Measurements from ENCODE around the gene MYO10.
"Not testable (repeated sequence)": the region's sequence is repeated elsewhere in the genome, so short reads cannot be mapped to it uniquely, and the experiment has no call there.

The MYO10 gene

GRCh38 chr5:16776611-16777251 lies 159.4 kb downstream of the MYO10 start:
- no peak for DNase-seq

GRCh38 chr5:16774806-16775205 lies 161.3 kb downstream of the MYO10 start:
- DNase-seq, result peak; percentile 10

- no peak for DNase-seq
Observed at GRCh38 chr5:16773991-16774390, 162.1 kb downstream of the MYO10 start.

GRCh38 chr5:16772556-16772955 lies 163.5 kb downstream of the MYO10 start:
- DNase-seq, result no peak

GRCh38 chr5:16768184-16768583 lies 167.9 kb downstream of the MYO10 start:
- DNase-seq, result peak; percentile 19

DNA sequence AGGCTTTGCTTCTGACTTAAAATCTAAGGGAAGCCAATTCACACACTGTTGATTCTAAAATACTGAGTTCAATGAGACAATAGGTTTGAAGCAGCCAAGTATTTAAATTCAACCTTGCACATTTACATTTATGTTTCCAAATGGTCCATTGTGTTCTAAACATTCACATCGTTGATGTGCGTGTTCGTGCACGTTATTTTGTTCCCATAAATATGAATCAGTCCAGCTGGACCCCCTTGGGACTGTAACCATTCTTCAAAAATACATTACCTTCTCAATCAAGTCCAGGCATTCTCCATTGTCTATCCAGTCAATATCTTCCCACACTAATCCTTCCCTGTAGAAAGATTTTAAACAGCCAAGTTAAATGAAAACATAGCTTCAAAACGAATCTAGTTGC lies 172.9 kb downstream of the MYO10 start:
- DNase-seq, result no peak

DNA sequence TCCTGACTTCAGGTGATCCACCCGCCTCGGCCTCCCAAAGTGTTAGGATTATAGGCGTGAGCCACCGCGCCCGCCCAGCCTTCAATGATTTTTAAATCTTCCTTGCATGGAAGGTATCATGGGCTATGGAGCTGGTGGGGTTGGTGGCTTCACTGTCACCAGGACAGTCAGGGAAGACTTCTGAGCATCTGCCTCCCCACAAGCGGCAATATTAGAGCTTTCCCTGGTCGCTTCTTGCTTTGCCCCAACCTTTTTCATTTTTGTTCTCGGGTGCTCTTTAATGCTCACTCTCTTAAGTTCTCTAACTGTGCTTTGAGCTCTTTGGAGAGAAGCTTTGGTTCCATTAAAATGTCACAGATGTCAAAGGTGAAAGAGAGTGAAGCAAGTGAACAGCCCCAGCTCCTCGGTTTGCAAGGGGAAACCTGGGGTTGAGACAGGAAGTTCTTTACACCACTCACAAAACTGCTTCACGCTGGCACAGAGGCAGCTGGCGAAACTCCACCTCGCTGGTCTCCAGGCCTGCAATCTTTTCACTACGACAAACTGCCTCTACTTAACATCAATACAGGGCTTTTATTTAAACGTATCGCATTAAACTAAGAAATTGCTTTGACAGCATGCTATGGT lies 176.8 kb downstream of the MYO10 start:
- peak; percentile 12 for DNase-seq

DNA sequence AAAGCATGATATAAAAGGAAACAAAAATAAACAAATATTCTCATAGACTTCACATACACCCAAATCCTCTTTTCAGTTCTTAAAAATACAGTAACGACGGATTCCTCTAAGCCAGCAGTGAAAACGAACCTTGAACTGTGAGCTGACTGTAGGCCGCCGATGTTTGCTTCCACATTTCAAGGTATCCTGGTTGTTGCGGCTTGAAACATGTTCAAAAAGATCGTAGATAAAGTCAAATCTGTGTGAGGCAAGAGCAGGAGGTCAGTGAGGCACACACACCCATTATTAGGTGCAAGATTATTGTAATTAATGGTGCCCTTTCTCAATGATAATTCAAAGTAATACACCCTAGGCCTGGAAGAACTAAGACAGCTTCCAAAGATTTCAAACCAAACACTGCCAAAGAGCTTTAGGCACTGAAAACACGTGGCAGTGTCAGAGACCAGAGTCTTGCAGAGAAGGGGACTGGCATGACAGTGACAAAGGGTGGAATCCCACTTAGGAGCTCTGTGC lies 178.0 kb downstream of the MYO10 start:
- DNase-seq, result no peak

DNA sequence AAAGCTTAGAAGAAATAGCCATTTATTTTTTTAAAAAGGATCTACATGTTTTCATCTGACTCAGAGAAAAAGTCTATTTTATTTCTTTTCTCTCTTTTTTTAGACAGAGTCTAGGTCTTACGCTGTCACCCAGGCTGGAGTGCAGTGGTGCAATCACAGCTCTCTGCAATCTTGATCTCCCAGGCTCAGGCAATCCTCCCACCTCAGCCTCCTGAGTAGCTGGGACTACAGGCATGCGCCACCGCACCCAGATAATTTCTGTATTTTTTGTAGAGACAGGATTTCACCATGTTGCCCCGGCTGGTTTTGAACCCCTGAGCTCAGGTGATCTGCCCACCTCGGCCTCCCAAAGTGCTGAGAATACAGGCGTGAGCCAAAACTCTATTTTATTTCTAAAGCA lies 178.5 kb downstream of the MYO10 start:
- DNase-seq, result not testable (repeated sequence)

DNA sequence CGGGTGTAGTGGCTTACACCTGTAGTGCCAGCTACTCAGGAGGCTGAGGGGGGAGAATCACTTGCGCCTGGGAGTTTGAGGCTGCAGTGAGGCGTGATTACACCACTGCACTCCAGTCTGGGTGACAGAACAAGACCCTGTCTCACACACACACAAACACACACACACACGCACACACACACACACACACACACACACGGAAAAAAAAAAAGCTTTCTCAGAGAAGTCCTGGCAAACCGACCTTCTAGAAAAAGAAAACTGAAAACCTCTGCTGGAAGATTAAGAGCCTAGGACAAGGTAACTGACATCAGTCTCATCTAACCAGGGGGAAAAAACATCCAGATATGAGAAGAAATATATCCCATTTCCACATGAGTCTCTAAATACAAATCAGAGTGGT lies 178.9 kb downstream of the MYO10 start:
- DNase-seq, result no peak

GRCh38 chr5:16756692-16757091 lies 179.4 kb downstream of the MYO10 start:
- DNase-seq, result no peak

DNA sequence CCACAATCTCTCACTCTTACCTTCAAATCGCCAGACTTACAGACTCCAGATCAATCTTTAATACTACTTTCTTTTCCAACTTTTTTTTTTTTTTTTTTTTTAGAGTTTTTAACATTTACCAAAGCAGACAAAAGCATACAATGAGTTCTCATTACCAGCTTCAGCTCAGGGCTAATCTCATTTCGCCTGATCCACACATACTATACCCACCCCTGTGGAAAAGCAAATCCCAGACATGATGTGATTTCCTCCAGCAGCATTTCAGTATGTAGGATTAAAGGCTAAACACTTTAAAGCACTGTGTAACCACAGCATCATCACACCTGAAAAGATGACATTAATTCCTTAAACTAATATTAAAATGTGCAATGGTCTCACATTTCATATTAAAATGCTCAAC lies 180.4 kb downstream of the MYO10 start:
- DNase-seq, result no peak

DNA sequence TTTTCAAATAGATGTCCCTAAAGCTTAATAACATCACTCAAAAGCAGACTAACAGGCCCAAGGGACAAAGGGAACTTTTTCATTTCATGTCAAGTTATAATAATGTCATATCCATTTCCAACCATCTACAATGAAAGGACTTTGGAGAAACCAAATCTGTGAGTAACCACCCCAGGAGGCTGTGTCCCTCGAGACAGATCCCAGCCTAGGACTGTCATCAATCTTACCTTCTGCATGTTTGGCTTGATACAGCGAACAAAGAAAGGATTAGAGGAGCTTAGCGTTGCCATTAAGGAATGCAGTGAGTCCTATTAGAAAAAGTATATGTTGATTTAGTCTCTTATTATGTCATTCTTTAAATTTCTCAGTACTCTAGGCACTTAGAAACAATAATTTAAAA lies 181.5 kb downstream of the MYO10 start:
- DNase-seq, result no peak

DNA sequence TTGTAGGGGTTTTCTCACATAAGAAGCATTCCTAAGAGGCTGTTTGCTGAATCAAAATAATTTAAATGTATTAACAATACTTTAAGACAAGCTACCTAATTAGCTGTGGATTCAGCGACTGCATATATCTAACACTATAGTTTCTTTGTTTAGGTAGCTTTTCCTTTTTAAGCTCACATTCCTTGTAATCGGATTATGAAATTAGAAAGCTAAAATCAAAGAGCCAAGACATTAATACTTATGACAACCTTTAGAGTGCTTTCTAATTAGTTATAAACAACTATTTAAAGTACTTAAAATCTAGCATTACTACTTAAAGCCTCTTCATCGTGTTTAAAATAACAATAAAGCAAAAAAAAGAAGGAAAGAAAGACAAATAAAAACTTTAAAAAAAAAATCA lies 182.0 kb downstream of the MYO10 start:
- no peak for DNase-seq

- DNase-seq, result no peak
Observed at GRCh38 chr5:16750445-16750844, 185.6 kb downstream of the MYO10 start.

GRCh38 chr5:16749626-16750025 lies 186.5 kb downstream of the MYO10 start:
- no peak for DNase-seq

DNA sequence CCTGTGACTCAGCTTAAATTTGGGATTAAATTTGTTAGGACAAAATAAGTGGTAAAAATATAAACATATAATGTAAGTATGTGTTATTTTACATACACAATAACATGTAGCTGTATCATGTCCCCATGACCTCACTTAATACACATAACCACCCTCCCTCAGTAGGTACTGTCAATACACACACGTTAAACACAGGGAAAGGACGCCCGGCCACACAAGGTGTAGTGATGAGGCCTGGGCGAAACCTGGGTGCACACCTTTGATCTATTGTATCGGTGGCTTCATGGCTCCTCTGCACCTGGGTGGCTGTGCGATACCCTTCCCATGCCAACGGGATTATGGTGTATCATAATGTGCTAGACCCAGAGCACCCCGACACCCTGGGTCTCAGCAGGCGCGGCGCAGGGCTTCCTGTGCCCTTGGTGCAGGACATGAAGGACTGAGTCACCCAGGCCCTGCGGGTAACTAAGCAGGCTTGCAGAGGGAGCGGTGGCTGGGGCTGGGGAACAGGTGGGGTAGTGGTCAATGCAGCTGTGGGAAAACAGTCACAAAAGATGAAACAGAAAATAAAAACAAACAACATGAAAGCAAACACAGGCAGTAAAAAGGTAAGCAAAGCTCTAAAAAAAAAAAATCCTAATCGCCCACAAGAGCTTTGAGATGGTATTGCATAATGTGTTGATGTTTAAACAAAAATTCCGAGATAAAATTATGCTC lies 191.8 kb downstream of the MYO10 start:
- no peak for DNase-seq

GRCh38 chr5:16742938-16743337 lies 193.2 kb downstream of the MYO10 start:
- peak; percentile 19 for DNase-seq

GRCh38 chr5:16740811-16741392 lies 195.2 kb downstream of the MYO10 start:
- no peak for DNase-seq

GRCh38 chr5:16740066-16740810 lies 195.8 kb downstream of the MYO10 start:
- DNase-seq, result no peak

DNA sequence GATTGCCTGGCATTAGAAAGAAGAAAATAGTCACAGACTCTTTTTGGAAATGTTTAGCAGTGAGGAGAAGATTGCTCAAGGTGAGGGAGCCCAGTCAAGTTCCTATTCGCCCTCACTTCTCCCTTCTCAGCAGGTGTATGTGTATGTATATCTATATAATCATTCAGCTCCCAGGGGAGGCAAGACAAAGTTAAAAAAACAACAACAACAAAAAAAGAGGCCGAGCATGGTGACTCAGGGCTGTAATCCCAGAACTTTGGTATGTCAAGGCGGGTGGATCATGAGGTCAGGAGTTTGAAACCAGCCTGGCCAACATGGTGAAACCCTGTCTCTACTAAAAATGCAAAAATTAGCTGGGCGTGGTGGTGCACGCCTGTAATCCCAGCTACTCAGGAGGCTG lies 197.7 kb downstream of the MYO10 start:
- DNase-seq, result not testable (repeated sequence)

- DNase-seq, result no peak
Observed at GRCh38 chr5:16737620-16738364, 198.3 kb downstream of the MYO10 start.

Data from NCI-H2029 (cell line).